Measurements from ENCODE around the gene IKZF4.

Gene IKZF4

GRCh38 chr12:56017181-56017580 is 3.7 kb upstream of the IKZF4 start:
- Histone ChIP-seq H3K36me3 (no peaks in the 10 kb centered on the region), H3K4me1 (peaks cover 11% of the 10 kb centered on the region), H3K27me3 (no peaks in the 10 kb centered on the region), H3K9me3 (no peaks in the 10 kb centered on the region), H3K4me3 (ENCODE audit: low read depth, low read length) (no peak overlapping the region)
- DNase-seq = no peak
- TF ChIP-seq CTCF (IDR thresholded peaks at IDR 0.05; ENCODE audit: low read depth, low read length) = no peak

- no peak for DNase-seq
- H3K9me3 ChIP-seq = no peaks in the 10 kb centered on the region
- H3K27me3 ChIP-seq = no peaks in the 10 kb centered on the region
- no peak for TF ChIP-seq CTCF (IDR thresholded peaks at IDR 0.05; ENCODE audit: low read depth, low read length)
- no peaks in the 10 kb centered on the region for H3K36me3 ChIP-seq
- H3K4me3 ChIP-seq (ENCODE audit: low read depth, low read length) = no peak overlapping the region
- H3K4me1 ChIP-seq = peaks cover 11% of the 10 kb centered on the region
Observed at GRCh38 chr12:56018356-56018755, 2.5 kb upstream of the IKZF4 start.

GRCh38 chr12:56021889-56022497 is 1.1 kb downstream of the IKZF4 start:
- H3K4me1 ChIP-seq = peaks cover 11% of the 10 kb centered on the region
- H3K36me3 ChIP-seq = no peaks in the 10 kb centered on the region
- H3K27me3 ChIP-seq = no peaks in the 10 kb centered on the region
- TF ChIP-seq CTCF (IDR thresholded peaks at IDR 0.05; ENCODE audit: low read depth, low read length) = no peak
- no peaks in the 10 kb centered on the region for H3K9me3 ChIP-seq
- peak overlapping the region; percentile 56 for H3K4me3 ChIP-seq (ENCODE audit: low read depth, low read length)
- no peak for DNase-seq

- no peaks in the 10 kb centered on the region for H3K36me3 ChIP-seq
- H3K4me1 ChIP-seq = no peaks in the 10 kb centered on the region
- H3K27me3 ChIP-seq = no peaks in the 10 kb centered on the region
- H3K9me3 ChIP-seq = no peaks in the 10 kb centered on the region
- H3K4me3 ChIP-seq (ENCODE audit: low read depth, low read length) = no peak overlapping the region
- DNase-seq = no peak
- no peak for TF ChIP-seq CTCF (IDR thresholded peaks at IDR 0.05; ENCODE audit: low read depth, low read length)
Observed at GRCh38 chr12:56028511-56029165, 7.8 kb downstream of the IKZF4 start.

GRCh38 chr12:56029166-56029519 is 8.3 kb downstream of the IKZF4 start:
- DNase-seq = no peak
- no peak for TF ChIP-seq CTCF (IDR thresholded peaks at IDR 0.05; ENCODE audit: low read depth, low read length)

GRCh38 chr12:56029666-56030293 is 8.9 kb downstream of the IKZF4 start:
- Histone ChIP-seq H3K4me3 (ENCODE audit: low read depth, low read length) (no peak overlapping the region), H3K4me1 (no peaks in the 10 kb centered on the region), H3K9me3 (no peaks in the 10 kb centered on the region), H3K36me3 (no peaks in the 10 kb centered on the region), H3K27me3 (no peaks in the 10 kb centered on the region)
- peak; percentile 72 for DNase-seq
- TF ChIP-seq CTCF (IDR thresholded peaks at IDR 0.05; ENCODE audit: low read depth, low read length) = peak; percentile 87

More at GRCh38 chr12:56029166-56029519, 8.3 kb downstream of the IKZF4 start:
- Histone ChIP-seq H3K4me1 (no peaks in the 10 kb centered on the region), H3K9me3 (no peaks in the 10 kb centered on the region), H3K27me3 (no peaks in the 10 kb centered on the region), H3K4me3 (ENCODE audit: low read depth, low read length) (no peak overlapping the region), H3K36me3 (no peaks in the 10 kb centered on the region)
